Heart right ventricle (tissue), 16 donors: ENCODE data around the gene MYBPH. TPM values are rescaled to one million over a fixed set of nuclear protein-coding genes. Genes with fewer than 3 reads are reported as not detected.

Source experiments
- ATAC-seq, 8 donors: fragments of 200-7000 bp; cut with Tn5 transposase; one replicate each; pipeline ENCODE4 v1.9.1; 2020; ENCODE audit warnings: mild to moderate bottlenecking in 8 of 8, moderate library complexity in 8 of 8, moderate number of reproducible peaks in 1 of 8
- DNase-seq, 2 donors: peaks; one replicate each; pipeline ENCODE4 v3.0.0-alpha.2; 2020
- H3K27ac ChIP-seq, 10 donors: fragments of 200-600 bp; sonication (generic) in 2 of 10; one replicate each; pipeline versions ENCODE4 v1.5.0 to v1.8.0; 2020 to 2022; ENCODE audit warnings: mild to moderate bottlenecking in 3 of 10
- H3K27me3 ChIP-seq, 7 donors: fragments of 200-600 bp; one replicate each; pipeline ENCODE4 v1.8.0; 2021 to 2022; ENCODE audit warnings: mild to moderate bottlenecking in 2 of 7
- H3K36me3 ChIP-seq, 9 donors: fragments of 200-600 bp; sonication (generic) in 1 of 9; one replicate each; pipeline versions ENCODE4 v1.5.0 to v1.8.0; 2020 to 2022; ENCODE audit warnings: mild to moderate bottlenecking in 2 of 9
- H3K4me1 ChIP-seq, 9 donors: fragments of 200-600 bp; sonication (generic) in 1 of 9; one replicate each; pipeline versions ENCODE4 v1.5.0 to v1.8.0; 2020 to 2022; ENCODE audit warnings: mild to moderate bottlenecking in 4 of 9
- H3K4me3 ChIP-seq, 10 donors: fragments of 200-600 bp; sonication (generic) in 2 of 10; one replicate each; pipeline versions ENCODE4 v1.5.0 to v1.8.0; 2020 to 2022; ENCODE audit warnings: mild to moderate bottlenecking in 7 of 10, moderate library complexity in 2 of 10
- H3K9me3 ChIP-seq, 11 donors: fragments of 200-600 bp in 10 of 11; sonication (generic) in 2 of 11; one replicate each; pipeline versions ENCODE4 v1.5.0 to v1.8.0; 2013 to 2022; ENCODE audit warnings: mild to moderate bottlenecking in 2 of 11, control low read depth in 1 of 11, moderate library complexity in 1 of 11
- CTCF ChIP-seq, 9 donors: fragments of 200-600 bp; sonication (generic) in 2 of 9; IDR thresholded peaks; one replicate each; pipeline versions ENCODE4 v1.5.0 to v1.8.0; 2021 to 2022; ENCODE audit warnings: antibody characterized with exemption in 9 of 9, mild to moderate bottlenecking in 5 of 9, moderate library complexity in 1 of 9
- WGBS, 2 donors: extraction: QIAGEN DNeasy Blood & Tissue Kit; methylation state at CpG; one replicate each; pipeline ENCODE4 v1.1.7; 2013; ENCODE audit warnings: inconsistent platforms in 1 of 2; 5-methylcytosine and 5-hydroxymethylcytosine counted together
- intact Hi-C, 10 donors: fragments of 100-400 bp; cut with DNase I; formaldehyde crosslinking; loops; one replicate each; pipeline versions ENCODE4 v1.11.1 to v1.14.2; 2022
- polyA plus RNA-seq, 2 donors: library from polyadenylated mRNA; stranded (reverse); fragments of 200-250 nt; gene quantifications; one replicate each; pipeline ENCODE4 v1.2.3, GENCODE V29; 2013
- total RNA-seq, 10 donors: library from RNA; stranded (reverse); fragmentation: NEBNext Ultra II Directional in 3 of 10; extraction: Animal tissue kit (Norgen Biotek cat#: 25700) in 3 of 10; gene quantifications; one replicate each; pipeline versions ENCODE4 v1.2.1 to v1.2.4, GENCODE V29; 2021 to 2023
- donor health status: Arrhythmogenic right ventricular cardiomyopathy.
- donor health status: ischemic (EF 13 %, LVEDD 7.1; RV severe dilation, severe dysfunction).
- donor health status: healthy with polysubstance abuse.
- donor health status: DM: no; HTN: yes; CAD: no.
- donor health status: DM: no; HTN: no; CAD: no.
- donor health status: ischemic (EF 25% LVEDD 6.9; RV normal size, moderate dysfunction).
- donor health status: ischemic (EF 25% LVEDD 5.7; RV mildly dilated, moderate dysfunction).
- donor health status: healthy.
- donor health status: DM: yes; HTN: yes; CAD: no.
- donor health status: Ischemic cardiomyopathy.
- donor health status: ischemic (EF 35%, LVEDD 5.7; RV mildly dilated, moderate dysfunction).
- donor health status: nonischemic (EF 11% LVEDD 7.7; RV severe dilation, severe dysfunction).
- donor health status: DM: yes; HTN: yes; CAD: no.
- donor health status: PGD.
- donor health status: ischemic (EF 29% LVEDD 5.4; RV normal size, mild dysfunction).
- donor health status: nonischemic (EF 23%, LVEDD 6.1; RV moderate dilation, normal function).

The MYBPH gene
- total and polyA plus RNA-seq, 12 donors: not detected

- no peak for TF ChIP-seq CTCF (IDR thresholded peaks at IDR 0.05)
- ATAC-seq: no peak
- Histone ChIP-seq H3K27me3 (peaks cover 0 to 4% (median 0%) of the 10 kb centered on the region in 7 donors), H3K4me3 (no peak overlapping the region), H3K27ac (no peak overlapping the region), H3K9me3 (no peaks in the 10 kb centered on the region), H3K4me1 (peaks cover 0 to 17% (median 4%) of the 10 kb centered on the region in 9 donors), H3K36me3 (no peaks in the 10 kb centered on the region)
- intact Hi-C loops: no loop called here
- no peak for DNase-seq
- WGBS, 2 donors: 77 to 90% methylated on average over 4 of the region's 4 CpGs
Measured at GRCh38 chr1:203188686-203189232, 13.1 kb upstream of the MYBPH start.

- H3K27ac ChIP-seq: peak overlapping the region in 1 of 10 donors; percentile 16
- intact Hi-C loops: no loop called here
- peaks cover 0 to 4% (median 0%) of the 10 kb centered on the region in 7 donors for H3K27me3 ChIP-seq
- no peak overlapping the region for H3K4me3 ChIP-seq
- no peak for ATAC-seq
- TF ChIP-seq CTCF (IDR thresholded peaks at IDR 0.05): no peak
- no peaks in the 10 kb centered on the region for H3K36me3 ChIP-seq
- DNase-seq: no peak
- no peaks in the 10 kb centered on the region for H3K9me3 ChIP-seq
- peaks cover 0 to 17% (median 4%) of the 10 kb centered on the region in 9 donors for H3K4me1 ChIP-seq
- 79 to 90% methylated on average over 3 of the region's 3 CpGs for WGBS, 2 donors
Measured at GRCh38 chr1:203187689-203188264, 12.2 kb upstream of the MYBPH start.

GRCh38 chr1:203187304-203187685, 11.7 kb upstream of the MYBPH start:
- H3K4me3 ChIP-seq: no peak overlapping the region
- no peaks in the 10 kb centered on the region for H3K9me3 ChIP-seq
- H3K4me1 ChIP-seq: peaks cover 0 to 17% (median 4%) of the 10 kb centered on the region in 9 donors
- no peak for TF ChIP-seq CTCF (IDR thresholded peaks at IDR 0.05)
- 51% methylated on average over 7 of the region's 7 CpGs for WGBS, 2 donors
- ATAC-seq (no peak), DNase-seq (no peak)
- peak overlapping the region in 1 of 10 donors; percentile 16 for H3K27ac ChIP-seq
- no peaks in the 10 kb centered on the region for H3K36me3 ChIP-seq
- intact Hi-C loops: no loop called here
- H3K27me3 ChIP-seq: peaks cover 0 to 4% (median 0%) of the 10 kb centered on the region in 7 donors

GRCh38 chr1:203186446-203187303, 11.0 kb upstream of the MYBPH start, which contains the start of gene CHI3L1:
Gene CHI3L1 (minus strand): TSS chr1:203186704. CDS start chr1:203186623, 81 bp downstream.
- H3K27me3 ChIP-seq: peaks cover 0 to 4% (median 0%) of the 10 kb centered on the region in 7 donors
- ATAC-seq (peak in 2 of 8 donors; percentile 11 to 15), DNase-seq (no peak)
- H3K36me3 ChIP-seq: no peaks in the 10 kb centered on the region
- 50 to 60% methylated on average over 14 of the region's 14 CpGs for WGBS, 2 donors
- no peak within 1 kb of the TSS for H3K4me3 ChIP-seq
- no peaks in the 10 kb centered on the region for H3K9me3 ChIP-seq
- TF ChIP-seq CTCF (IDR thresholded peaks at IDR 0.05): no peak
- intact Hi-C loops: no loop called here
- peak within 1 kb of the TSS in 1 of 10 donors; percentile 16 for H3K27ac ChIP-seq
- peaks cover 0 to 19% (median 4%) of the 10 kb centered on the region in 9 donors for H3K4me1 ChIP-seq
